Pancreas (tissue), 10 donors: ENCODE measurements around the gene ARHGAP28. TPM values are rescaled to one million over a fixed set of nuclear protein-coding genes. Genes with fewer than 3 reads are reported as not detected.

Source experiments
- ATAC-seq, 4 donors: fragments of 200-7000 bp; cut with Tn5 transposase; one replicate each; pipeline versions ENCODE4 v1.8.0 to v1.9.1; 2020; ENCODE audit warnings: mild to moderate bottlenecking in 4 of 4, moderate library complexity in 4 of 4
- DNase-seq, 6 donors: peaks; one replicate each; pipeline ENCODE4 v3.0.0-alpha.2; 2020
- FAIRE-seq: peaks from 2 replicates; lab custom pipeline; 2012; peaks lifted over from hg19 to GRCh38; lab: Jason Lieb, UNC
- H3K27ac ChIP-seq, 4 donors: fragments of 200-600 bp; sonication (generic); 1 replicate in 3 of 4; 2 replicates in 1 of 4; pipeline versions ENCODE4 v1.5.0 to v1.8.0; 2020
- H3K27me3 ChIP-seq, 4 donors: fragments of 200-600 bp; one replicate each; pipeline ENCODE4 v1.8.0; 2021
- H3K36me3 ChIP-seq, 3 donors: fragments of 200-600 bp; sonication (generic) in 1 of 3; one replicate each; pipeline versions ENCODE4 v1.5.0 to v1.8.0; 2020 to 2021
- H3K4me1 ChIP-seq, 3 donors: fragments of 200-600 bp; one replicate each; pipeline ENCODE4 v1.8.0; 2021
- H3K4me3 ChIP-seq, 4 donors: fragments of 200-600 bp; sonication (generic) in 2 of 4; one replicate each; pipeline versions ENCODE4 v1.5.0 to v1.8.0; 2020 to 2021
- H3K9me3 ChIP-seq, 4 donors: fragments of 200-600 bp; one replicate each; pipeline ENCODE4 v1.8.0; 2021
- CTCF ChIP-seq, 4 donors: fragments of 200-600 bp; sonication (generic) in 3 of 4; IDR thresholded peaks; one replicate each; pipeline versions ENCODE4 v1.5.0 to v1.8.0; 2021; ENCODE audit warnings: antibody characterized with exemption in 4 of 4
- whole genome bisulfite sequencing, 2 donors: extraction: QIAGEN DNeasy Blood & Tissue Kit; methylation state at CpG; one replicate each; pipeline ENCODE4 v1.1.7; 2013; 5-methylcytosine and 5-hydroxymethylcytosine counted together
- intact Hi-C, 3 donors: fragments of 100-400 bp; cut with DNase I; formaldehyde crosslinking; loops; one replicate each; pipeline versions ENCODE4 v1.11.1 to v1.14.2; 2022
- polyA plus RNA-seq, 2 donors: library from polyadenylated mRNA; stranded (reverse); fragments of 200-250 nt; gene quantifications; one replicate each; pipeline ENCODE4 v1.2.3, GENCODE V29; 2013
- total RNA-seq, 6 donors: library from RNA; stranded (reverse); fragmentation: NEBNext Ultra II Directional in 4 of 6; extraction: Animal tissue kit (Norgen Biotek cat#: 25700) in 4 of 6; gene quantifications; one replicate each; pipeline versions ENCODE4 v1.2.1 to v1.2.4, GENCODE V29; 2021 to 2023
- donor health status: healthy with polysubstance abuse.
- donor health status: DM: no; HTN: no; CAD: no; lungs with moderate emphysema.
- donor health status: DM: no; HTN: no; CAD: no.
- donor health status: control.
- donor health status: control.
- donor health status: Bipolar disorder and iron deficiency.
- donor health status: DM: yes; HTN: yes; CAD: no.
- donor health status: DM: no; HTN: no; CAD: no.
- donor health status: DM: no; HTN: no; CAD: no.
- donor health status: DM: yes; HTN: yes; CAD: no.

Gene ARHGAP28
- total and polyA plus RNA-seq, 8 donors = 0.91 to 9.9 (median 6.9) TPM

GRCh38 chr18:6718267-6718666 lies 11.2 kb upstream of the ARHGAP28 start:
- no peaks in the 10 kb centered on the region for H3K4me1 ChIP-seq
- DNase-seq (no peak), FAIRE-seq (no peak), ATAC-seq (no peak)
- H3K9me3 ChIP-seq = no peaks in the 10 kb centered on the region
- H3K27ac ChIP-seq = no peak overlapping the region
- intact Hi-C loops = no loop called here
- H3K36me3 ChIP-seq = no peaks in the 10 kb centered on the region
- no peaks in the 10 kb centered on the region for H3K27me3 ChIP-seq
- no peak overlapping the region for H3K4me3 ChIP-seq
- no peak for TF ChIP-seq CTCF (IDR thresholded peaks at IDR 0.05)
- 58 to 70% methylated on average over 2 of the region's 2 CpGs for WGBS, 2 donors

- Histone ChIP-seq H3K9me3 (no peaks in the 10 kb centered on the region), H3K4me3 (no peak overlapping the region), H3K27me3 (no peaks in the 10 kb centered on the region), H3K27ac (no peak overlapping the region), H3K36me3 (no peaks in the 10 kb centered on the region), H3K4me1 (no peaks in the 10 kb centered on the region)
- FAIRE-seq (no peak), ATAC-seq (no peak), DNase-seq (no peak)
- intact Hi-C loops = no loop called here
- no peak for TF ChIP-seq CTCF (IDR thresholded peaks at IDR 0.05)
- WGBS, 2 donors = 71 to 77% methylated on average over 4 of the region's 4 CpGs
Measured at GRCh38 chr18:6719098-6719846, 10.2 kb upstream of the ARHGAP28 start.

GRCh38 chr18:6719910-6720683 lies 9.4 kb upstream of the ARHGAP28 start:
- intact Hi-C loops = no loop called here
- 32 to 48% methylated on average over 1 of the region's 1 CpG for WGBS, 2 donors

GRCh38 chr18:6721755-6722154 lies 7.8 kb upstream of the ARHGAP28 start:
- TF ChIP-seq CTCF (IDR thresholded peaks at IDR 0.05) = no peak
- 76 to 85% methylated on average over 1 of the region's 1 CpG for WGBS, 2 donors
- Histone ChIP-seq H3K27me3 (no peaks in the 10 kb centered on the region), H3K9me3 (no peaks in the 10 kb centered on the region), H3K4me3 (no peak overlapping the region), H3K36me3 (no peaks in the 10 kb centered on the region), H3K4me1 (no peaks in the 10 kb centered on the region), H3K27ac (no peak overlapping the region)
- ATAC-seq = no peak
- intact Hi-C loops = no loop called here
- no peak for DNase-seq
- no peak for FAIRE-seq

More at GRCh38 chr18:6719910-6720683, 9.4 kb upstream of the ARHGAP28 start:
- no peak for FAIRE-seq
- no peak for ATAC-seq
- Histone ChIP-seq H3K36me3 (no peaks in the 10 kb centered on the region), H3K4me1 (no peaks in the 10 kb centered on the region), H3K27ac (no peak overlapping the region), H3K4me3 (no peak overlapping the region), H3K9me3 (no peaks in the 10 kb centered on the region), H3K27me3 (no peaks in the 10 kb centered on the region)
- TF ChIP-seq CTCF (IDR thresholded peaks at IDR 0.05) = no peak
- DNase-seq = no peak

GRCh38 chr18:6722690-6723089 lies 6.8 kb upstream of the ARHGAP28 start:
- FAIRE-seq = no peak
- no peak for TF ChIP-seq CTCF (IDR thresholded peaks at IDR 0.05)
- H3K4me3 ChIP-seq = no peak overlapping the region
- intact Hi-C loops = no loop called here
- 91% methylated on average over 4 of the region's 4 CpGs for WGBS, 2 donors
- H3K27me3 ChIP-seq = no peaks in the 10 kb centered on the region
- DNase-seq = no peak
- no peaks in the 10 kb centered on the region for H3K36me3 ChIP-seq
- no peaks in the 10 kb centered on the region for H3K9me3 ChIP-seq
- no peak for ATAC-seq
- H3K27ac ChIP-seq = no peak overlapping the region
- H3K4me1 ChIP-seq = no peaks in the 10 kb centered on the region
